HEK293T (cell line): Measurements from ENCODE around the gene NRXN2.

Experiments used
- CTCF ChIA-PET: fragments of 350-600 bp; formaldehyde crosslinking; extraction: SDS; loops from one replicate; lab custom pipeline; 2021; ENCODE audit warnings: antibody characterized with exemption, inconsistent platforms; lab: Yijun Ruan, JAX
- POLR2A ChIA-PET: fragments of 350-600 bp; formaldehyde crosslinking; extraction: SDS; loops from one replicate; lab custom pipeline; 2020; ENCODE audit warnings: antibody characterized with exemption, inconsistent platforms; lab: Yijun Ruan, JAX
- DNase-seq: peaks from one replicate; pipeline ENCODE4 v3.0.0; 2012; ENCODE audit warnings: mixed read lengths; ENCODE audit errors: extremely low spot score
- ARNT ChIP-seq: fragments of 450-650 bp; IDR thresholded peaks from 2 replicates; pipeline ENCODE4 v1.6.1; 2017; ENCODE audit warnings: mild to moderate bottlenecking
- BHLHE40 ChIP-seq: fragments of 450-650 bp; IDR thresholded peaks from 2 replicates; pipeline ENCODE4 v1.6.1; 2016; ENCODE audit warnings: mild to moderate bottlenecking, moderate library complexity, borderline replicate concordance
- CTBP1 ChIP-seq: fragments of 450-650 bp; IDR thresholded peaks from 2 replicates; pipeline ENCODE4 v1.6.1; 2016; ENCODE audit warnings: borderline replicate concordance
- ELF4 ChIP-seq: fragments of 450-650 bp; IDR thresholded peaks from 2 replicates; pipeline ENCODE4 v1.6.1; 2017; ENCODE audit warnings: antibody characterized with exemption
- FOXA1 ChIP-seq: fragments of 450-650 bp; IDR thresholded peaks from 2 replicates; pipeline ENCODE4 v1.6.1; 2016; ENCODE audit warnings: mild to moderate bottlenecking
- FOXK2 ChIP-seq: fragments of 450-650 bp; IDR thresholded peaks from 2 replicates; pipeline ENCODE4 v1.6.1; 2016; ENCODE audit warnings: mild to moderate bottlenecking
- FOXM1 ChIP-seq: fragments of 450-650 bp; IDR thresholded peaks from 2 replicates; pipeline ENCODE4 v1.6.1; 2017; ENCODE audit warnings: mild to moderate bottlenecking, borderline replicate concordance
- HDGF ChIP-seq: fragments of 450-650 bp; IDR thresholded peaks from 2 replicates; pipeline ENCODE4 v1.6.1; 2017; ENCODE audit warnings: antibody characterized with exemption, borderline replicate concordance
- L3MBTL2 ChIP-seq: fragments of 450-650 bp; conservative IDR thresholded peaks from 2 replicates; pipeline ENCODE4 v1.6.1; 2016; ENCODE audit warnings: mild to moderate bottlenecking
- LEF1 ChIP-seq: fragments of 450-650 bp; IDR thresholded peaks from 2 replicates; pipeline ENCODE4 v1.6.1; 2017; ENCODE audit warnings: mild to moderate bottlenecking, borderline replicate concordance
- NFRKB ChIP-seq: fragments of 450-650 bp; IDR thresholded peaks from 2 replicates; pipeline ENCODE4 v1.6.1; 2016; ENCODE audit warnings: mild to moderate bottlenecking, moderate library complexity
- PKNOX1 ChIP-seq: fragments of 450-650 bp; IDR thresholded peaks from 2 replicates; pipeline ENCODE4 v1.6.1; 2016
- SP1 ChIP-seq: fragments of 450-650 bp; IDR thresholded peaks from 2 replicates; pipeline ENCODE4 v1.6.1; 2017
- SUZ12 ChIP-seq: fragments of 450-650 bp; IDR thresholded peaks from 2 replicates; pipeline ENCODE4 v1.6.1; 2016; ENCODE audit warnings: mild to moderate bottlenecking
- TARDBP ChIP-seq: fragments of 450-650 bp; IDR thresholded peaks from 2 replicates; pipeline ENCODE4 v1.6.1; 2016
- ZNF384 ChIP-seq: fragments of 450-650 bp; IDR thresholded peaks from 2 replicates; pipeline ENCODE4 v1.6.1; 2016

The NRXN2 gene

GRCh38 chr11:64696045-64696444 is 27.0 kb downstream of the NRXN2 start:
- CTCF ChIA-PET, result no interaction called here
- DNase-seq, result no peak
- POLR2A ChIA-PET, result no interaction called here
- no peak for TF ChIP-seq FOXK2
- no peak for TF ChIP-seq PKNOX1
- TF ChIP-seq NFRKB, result no peak
- no peak for TF ChIP-seq BHLHE40
- no peak for TF ChIP-seq ZNF384
- no peak for TF ChIP-seq L3MBTL2
- TF ChIP-seq ELF4, result no peak
- TF ChIP-seq SUZ12, result no peak
- TF ChIP-seq FOXA1, result no peak
- TF ChIP-seq FOXM1, result no peak
- no peak for TF ChIP-seq TARDBP
- no peak for TF ChIP-seq HDGF
- no peak for TF ChIP-seq LEF1
- no peak for TF ChIP-seq ARNT
- TF ChIP-seq SP1, result no peak

- ChIA-PET POLR2A (no interaction called here), CTCF (no interaction called here)
- TF ChIP-seq ZNF384 (no peak), ARNT (no peak), NFRKB (no peak), FOXM1 (no peak), SUZ12 (no peak), HDGF (no peak), SP1 (no peak), FOXK2 (no peak), L3MBTL2 (no peak), TARDBP (no peak), ELF4 (no peak), FOXA1 (no peak), PKNOX1 (no peak), CTBP1 (no peak), LEF1 (no peak), BHLHE40 (no peak)
- DNase-seq, result no peak
Observed at GRCh38 chr11:64695548-64695947, 27.4 kb downstream of the NRXN2 start.

DNA sequence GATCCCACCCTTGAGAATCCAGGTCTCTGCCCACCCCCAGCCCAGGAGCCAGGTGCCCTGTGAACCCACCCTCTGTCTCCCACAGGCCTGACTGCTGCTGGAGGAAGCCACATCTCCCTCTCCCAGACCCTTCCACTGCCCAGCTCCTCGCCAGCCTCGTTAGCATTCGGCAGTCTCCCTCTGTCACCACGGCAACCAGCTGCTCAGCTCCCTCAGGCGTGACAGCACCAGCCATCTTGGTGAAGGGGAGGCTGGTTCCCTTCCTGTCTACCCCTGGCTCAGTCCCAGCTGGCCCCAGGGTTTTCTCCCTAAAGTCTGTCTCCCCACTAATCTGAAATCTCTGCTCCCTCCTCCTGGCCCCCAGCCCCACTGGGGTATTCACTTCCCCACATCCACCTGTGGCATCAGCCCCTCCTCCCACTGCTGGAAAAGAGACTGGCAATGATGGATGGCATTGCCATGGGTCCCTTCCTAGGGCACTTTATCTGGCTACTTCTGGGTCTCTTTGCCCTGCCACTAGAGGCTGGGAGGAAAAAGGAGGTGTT is 28.1 kb downstream of the NRXN2 start:
- no peak for DNase-seq
- CTCF ChIA-PET, result no interaction called here
- POLR2A ChIA-PET, result interaction anchor here (1.1 kb wide), 1 partner anchor 9 kb away, joined by 3 read pairs; no protein-coding TSS in a partner anchor

DNA sequence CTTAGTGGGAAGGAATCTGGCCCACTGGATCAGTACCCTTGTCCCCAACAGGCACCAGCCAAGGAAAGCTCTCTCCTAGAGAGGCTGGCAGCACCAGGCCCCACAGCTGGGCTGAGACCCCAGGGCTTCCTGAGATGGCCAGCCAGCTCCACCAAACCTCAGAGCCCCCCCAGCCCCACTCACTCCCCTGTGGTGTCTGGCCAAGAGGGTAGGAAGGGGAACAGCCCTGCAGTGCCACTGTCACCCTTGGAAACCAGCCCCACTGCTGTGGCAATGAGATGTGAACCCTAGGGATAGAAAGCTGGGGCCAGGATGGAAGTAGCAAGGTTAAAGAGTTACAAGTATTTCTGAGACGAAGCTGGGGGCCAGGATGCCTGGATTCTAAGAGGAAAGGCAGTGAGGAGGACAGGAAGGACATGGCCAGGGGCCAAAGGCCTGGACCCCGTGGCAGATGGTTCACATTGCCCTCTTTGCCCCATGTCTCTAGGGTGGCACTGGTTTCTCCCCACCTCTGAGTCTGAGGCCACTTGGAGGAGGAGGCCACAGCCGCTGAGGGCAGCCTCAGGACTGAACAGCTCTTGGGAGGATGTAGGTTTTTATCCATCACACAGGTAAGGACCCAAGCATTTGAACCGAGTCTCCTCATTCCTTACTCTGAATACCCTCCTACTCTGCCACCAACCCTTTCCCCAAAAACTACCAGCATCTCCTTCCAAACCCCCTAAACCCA is 28.8 kb downstream of the NRXN2 start:
- POLR2A ChIA-PET, result interaction anchor here (1.1 kb wide), 1 partner anchor 10 kb away, joined by 3 read pairs; no protein-coding TSS in a partner anchor

More for the DNA sequence above, 28.1 kb downstream of the NRXN2 start:
- TF ChIP-seq ELF4 (no peak), FOXK2 (no peak), PKNOX1 (no peak), LEF1 (no peak), ARNT (no peak), NFRKB (no peak), ZNF384 (no peak)

More for the DNA sequence above, 28.8 kb downstream of the NRXN2 start:
- CTCF ChIA-PET, result no interaction called here
- TF ChIP-seq BHLHE40 (no peak), LEF1 (no peak), CTBP1 (no peak), FOXA1 (no peak), SUZ12 (no peak), ZNF384 (no peak), L3MBTL2 (no peak), NFRKB (no peak), SP1 (no peak), TARDBP (no peak), PKNOX1 (no peak), FOXK2 (no peak), ELF4 (no peak), HDGF (no peak), ARNT (no peak), FOXM1 (no peak)
- DNase-seq, result no peak
